GM12878 (cell line): ENCODE measurements around the gene POLR3E. TPM values are rescaled to one million over a fixed set of nuclear protein-coding genes. Genes with fewer than 3 reads are reported as not detected.
A peak's percentile ranks its signal among the peaks of the same experiment; 100 is the strongest.

Experiments used
- ATAC-seq: fragments of 200-7000 bp; cut with Tn5 transposase; 3 replicates; pipeline ENCODE4 v1.9.1; 2020; ENCODE audit warnings: mild to moderate bottlenecking, moderate library complexity
- BruUV-seq: library from RNA; stranded (reverse); fragments of 400-500 nt; replicated peaks from 2 replicates; lab custom pipeline; 2021; lab: Mats Ljungman, UMichigan
- CTCF ChIA-PET: fragments of 300-600 bp; sonication (Branson Sonifier 250); formaldehyde crosslinking; extraction: SDS; loops from one replicate; lab custom pipeline; 2021; ENCODE audit warnings: inconsistent platforms; lab: Yijun Ruan, JAX
- POLR2A ChIA-PET: fragments of 350-600 bp; formaldehyde crosslinking; extraction: SDS; loops from one replicate; lab custom pipeline; 2021; ENCODE audit warnings: inconsistent platforms; lab: Charles Lee
- RAD21 ChIA-PET: fragments of 300-600 bp; sonication (Branson Sonifier 250); formaldehyde crosslinking; loops from one replicate; lab custom pipeline; 2023; ENCODE audit warnings: antibody characterized with exemption; ENCODE audit not compliant: unreplicated experiment; lab: Charles Lee
- SMC1A ChIA-PET: fragments of 300-600 bp; sonication (Branson Sonifier 250); formaldehyde crosslinking; loops from one replicate; lab custom pipeline; 2023; ENCODE audit not compliant: unreplicated experiment, uncharacterized antibody; lab: Charles Lee
- DNase-seq: peaks from one replicate; pipeline ENCODE4 v3.0.0-alpha.2; 2011; ENCODE audit warnings: low read depth, low spot score
- FAIRE-seq: peaks from 3 replicates; lab custom pipeline; 2011; peaks lifted over from hg19 to GRCh38; lab: Jason Lieb, UNC
- H2AFZ ChIP-seq: 2 replicates; pipeline ENCODE4 v1.6.0; 2011; ENCODE audit warnings: low read depth, low read length, control low read depth; ENCODE audit not compliant: control insufficient read depth
- H3K27ac ChIP-seq: 2 replicates; pipeline ENCODE4 v1.5.1; 2011; ENCODE audit warnings: control low read depth; ENCODE audit not compliant: control insufficient read depth, insufficient read depth
- H3K27me3 ChIP-seq, 2 experiments: replicated peaks in 1 of 2; 2 replicates each; pipeline versions ENCODE4 v1.6.0 to v1.6.1; 2011; ENCODE audit warnings: low read length in 1 of 2; ENCODE audit not compliant: control insufficient read depth in 2 of 2, insufficient read depth in 2 of 2
- H3K36me3 ChIP-seq, 2 experiments: 2 replicates each; pipeline ENCODE4 v1.5.1; 2011; ENCODE audit warnings: low read length in 1 of 2; ENCODE audit not compliant: control insufficient read depth in 2 of 2, insufficient read depth in 2 of 2
- H3K4me1 ChIP-seq: 2 replicates; pipeline ENCODE4 v1.6.1; 2011; ENCODE audit warnings: mild to moderate bottlenecking, low read length, moderate library complexity, mixed read lengths; ENCODE audit not compliant: control insufficient read depth, insufficient read depth
- H3K4me2 ChIP-seq: 2 replicates; pipeline ENCODE4 v1.6.0; 2011; ENCODE audit warnings: control low read depth; ENCODE audit not compliant: control insufficient read depth, insufficient read depth
- H3K4me3 ChIP-seq: fragments of 200-600 bp; sonication (generic); 2 replicates; pipeline ENCODE4 v1.5.1; 2016
- H3K79me2 ChIP-seq: 2 replicates; pipeline ENCODE4 v1.6.0; 2011; ENCODE audit warnings: low read length; ENCODE audit not compliant: control insufficient read depth, insufficient read depth
- H3K9ac ChIP-seq: 2 replicates; pipeline ENCODE4 v1.8.0; 2011; ENCODE audit warnings: low read length, control low read depth, mixed read lengths; ENCODE audit not compliant: control insufficient read depth, insufficient read depth
- H3K9me3 ChIP-seq: replicated peaks from 3 replicates; pipeline ENCODE4 v1.5.1; 2011; ENCODE audit warnings: mild to moderate bottlenecking, low read length; ENCODE audit not compliant: control insufficient read depth, insufficient read depth
- H4K20me1 ChIP-seq: 2 replicates; pipeline ENCODE4 v1.6.0; 2011; ENCODE audit not compliant: control insufficient read depth, insufficient read depth
- BCL11A ChIP-seq: IDR thresholded peaks from 2 replicates; pipeline ENCODE4 v1.6.1; 2011; ENCODE audit warnings: low read depth, low read length
- EED ChIP-seq: sonication (generic); IDR thresholded peaks from 2 replicates; pipeline ENCODE4 v1.6.1; 2016; ENCODE audit warnings: antibody characterized with exemption, low read depth
- FOXM1 ChIP-seq: IDR thresholded peaks from 2 replicates; pipeline ENCODE4 v1.6.1; 2012; ENCODE audit warnings: low read depth, mild to moderate bottlenecking, inconsistent platforms, low read length, moderate library complexity
- HDAC2 ChIP-seq: fragments of 200-600 bp; sonication (generic); IDR thresholded peaks from 2 replicates; pipeline ENCODE4 v1.6.1; 2017
- NFIC ChIP-seq: IDR thresholded peaks from 2 replicates; pipeline ENCODE4 v1.6.1; 2012; ENCODE audit warnings: low read depth, mild to moderate bottlenecking, inconsistent platforms, low read length, moderate library complexity
- POLR2AphosphoS5 ChIP-seq: IDR thresholded peaks from 2 replicates; pipeline ENCODE4 v1.6.1; 2011; ENCODE audit warnings: mild to moderate bottlenecking, low read length, inconsistent platforms
- SUZ12 ChIP-seq: fragments of 200-600 bp; sonication (generic); IDR thresholded peaks from one replicate; pipeline ENCODE4 v1.6.1; 2018; ENCODE audit warnings: antibody characterized with exemption, mild to moderate bottlenecking; ENCODE audit not compliant: unreplicated experiment
- ZNF217 ChIP-seq: fragments of 450-650 bp; IDR thresholded peaks from 2 replicates; pipeline ENCODE4 v1.6.1; 2017; ENCODE audit warnings: antibody characterized with exemption, mild to moderate bottlenecking
- WGBS: methylation state at CpG from one replicate; pipeline ENCODE4 v1.1.6; 2016; ENCODE audit warnings: low lambda C conversion rate; ENCODE audit not compliant: insufficient replicate concordance, insufficient coverage; ENCODE audit errors: missing lambda C conversion rate; 5-methylcytosine and 5-hydroxymethylcytosine counted together
- in situ Hi-C: fragments of 300-500 bp; cut with MboI; formaldehyde crosslinking; loops from 9 replicates; pipeline ENCODE4 v1.14.3; 2018; ENCODE audit warnings: mixed read lengths
- intact Hi-C: fragments of 100-400 bp; cut with micrococcal nuclease; formaldehyde crosslinking; loops from one replicate; pipeline ENCODE4 v1.14.2; 2022; ENCODE audit not compliant: unreplicated experiment
- polyA plus RNA-seq, 11 experiments: library from polyadenylated mRNA; depleted of rRNA in 4 of 11; unstranded in 6 of 11; stranded (reverse) in 5 of 11; fragments of >200 nt; fragmentation: Nextera tagmentation in 4 of 11; fragmentation: Illumina TruSeq in 1 of 11; extraction: Ambion mirVana in 4 of 11; extraction: Trizol in 1 of 11; gene quantifications; 1 replicate in 1 of 11; 2 replicates in 10 of 11; pipeline versions ENCODE4 v1.2.1 to v1.2.3, GENCODE V29; 2011 to 2016; ENCODE audit warnings: inconsistent platforms in 2 of 11, missing spikeins in 2 of 11, low read depth in 1 of 11
- total RNA-seq, 4 experiments: library from RNA; depleted of rRNA in 3 of 4; stranded (reverse); fragments of >200 nt in 3 of 4; fragmentation: Illumina TruSeq in 1 of 4; extraction: Trizol in 1 of 4; gene quantifications; 2 replicates each; pipeline versions ENCODE4 v1.2.1 to v1.2.3, GENCODE V29; 2013 to 2021
- TF ChIP-seq, protein P1 (sequence below): fragments of 150-350 bp; IDR thresholded peaks from 2 replicates; pipeline ENCODE4 v1.6.1; 2016; ENCODE audit warnings: low read depth, low read length

The POLR3E gene
- total and polyA plus RNA-seq, 10 of the 15 experiments (the other 5 are each of a cell fraction or from before 2014, with no cell fraction given): 11.1 to 79.5 (median 39.7) TPM

DNA sequence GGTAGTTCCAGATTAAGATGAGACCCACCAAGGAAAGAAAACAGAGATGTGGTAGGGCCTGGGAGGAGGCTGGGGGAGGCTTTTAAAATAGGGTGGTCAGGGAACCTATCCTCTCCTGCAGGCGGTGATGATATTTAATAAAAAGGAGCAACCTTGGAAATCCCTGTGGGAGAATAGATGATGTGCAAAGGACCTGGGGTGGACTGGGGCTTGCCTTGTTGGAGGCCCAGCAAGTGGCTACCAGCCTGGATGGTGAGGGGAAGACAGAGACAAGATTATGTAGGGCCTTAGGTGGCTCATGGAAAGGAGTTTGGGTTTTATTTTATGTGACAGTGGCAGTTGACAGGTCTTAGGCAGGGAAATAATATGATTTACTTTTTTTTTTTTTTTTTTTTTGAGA is 1.8 kb downstream of the POLR3E start:
- Histone ChIP-seq H3K79me2 (peaks cover 29% of the 10 kb centered on the region), H3K4me3 (0 out of 2 replicates have a peak overlapping the region, but pooled peaks have one; percentile 82), H4K20me1 (peaks cover 8% of the 10 kb centered on the region; the same call in 1 of the 2 replicates), H3K4me1 (peaks cover 13% of the 10 kb centered on the region), H2AFZ (no peak overlapping the region), H3K4me2 (peak overlapping the region; percentile 58)
- POLR2A ChIA-PET: interaction anchor here (1.0 to 3.2 kb wide), 4 partner anchors 65 to 107 kb away, joined by 3 to 21 read pairs (median 12); partner anchors contain the start of gene EEF2K
- in situ Hi-C loops: loop anchor here (5.0 kb wide), 2 partner anchors 102 to 297 kb away; partner anchors contain the start of gene PDZD9
- no peak for DNase-seq
- RAD21 ChIA-PET: interaction anchor here (0.9 to 4.4 kb wide), 4 partner anchors 91 to 221 kb away, joined by 3 to 62 read pairs (median 23); partner anchors contain the start of gene EEF2K
- no peak for ATAC-seq
- no peak for TF ChIP-seq FOXM1
- TF ChIP-seq HDAC2: no peak
- TF ChIP-seq POLR2AphosphoS5: no peak
- TF ChIP-seq ZNF217: no peak
- TF ChIP-seq, protein P1, sequence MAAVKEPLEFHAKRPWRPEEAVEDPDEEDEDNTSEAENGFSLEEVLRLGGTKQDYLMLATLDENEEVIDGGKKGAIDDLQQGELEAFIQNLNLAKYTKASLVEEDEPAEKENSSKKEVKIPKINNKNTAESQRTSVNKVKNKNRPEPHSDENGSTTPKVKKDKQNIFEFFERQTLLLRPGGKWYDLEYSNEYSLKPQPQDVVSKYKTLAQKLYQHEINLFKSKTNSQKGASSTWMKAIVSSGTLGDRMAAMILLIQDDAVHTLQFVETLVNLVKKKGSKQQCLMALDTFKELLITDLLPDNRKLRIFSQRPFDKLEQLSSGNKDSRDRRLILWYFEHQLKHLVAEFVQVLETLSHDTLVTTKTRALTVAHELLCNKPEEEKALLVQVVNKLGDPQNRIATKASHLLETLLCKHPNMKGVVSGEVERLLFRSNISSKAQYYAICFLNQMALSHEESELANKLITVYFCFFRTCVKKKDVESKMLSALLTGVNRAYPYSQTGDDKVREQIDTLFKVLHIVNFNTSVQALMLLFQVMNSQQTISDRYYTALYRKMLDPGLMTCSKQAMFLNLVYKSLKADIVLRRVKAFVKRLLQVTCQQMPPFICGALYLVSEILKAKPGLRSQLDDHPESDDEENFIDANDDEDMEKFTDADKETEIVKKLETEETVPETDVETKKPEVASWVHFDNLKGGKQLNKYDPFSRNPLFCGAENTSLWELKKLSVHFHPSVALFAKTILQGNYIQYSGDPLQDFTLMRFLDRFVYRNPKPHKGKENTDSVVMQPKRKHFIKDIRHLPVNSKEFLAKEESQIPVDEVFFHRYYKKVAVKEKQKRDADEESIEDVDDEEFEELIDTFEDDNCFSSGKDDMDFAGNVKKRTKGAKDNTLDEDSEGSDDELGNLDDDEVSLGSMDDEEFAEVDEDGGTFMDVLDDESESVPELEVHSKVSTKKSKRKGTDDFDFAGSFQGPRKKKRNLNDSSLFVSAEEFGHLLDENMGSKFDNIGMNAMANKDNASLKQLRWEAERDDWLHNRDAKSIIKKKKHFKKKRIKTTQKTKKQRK: no peak
- no peak for TF ChIP-seq SUZ12
- no peak for TF ChIP-seq EED
- no peak for TF ChIP-seq NFIC
- TF ChIP-seq BCL11A: no peak
- TF ChIP-seq, all 136 proteins: peak for 0
- no peak for FAIRE-seq
- Histone ChIP-seq H3K27ac (no peak overlapping the region), H3K36me3 (peaks cover 3 to 6% of the 10 kb centered on the region in 2 experiments; a peak in 3 of 4 replicates), H3K9me3 (no peaks in the 10 kb centered on the region), H3K9ac (no peak overlapping the region), H3K27me3 (no peaks in the 10 kb centered on the region)
- intact Hi-C loops: loop anchor here (5.0 kb wide), 1 partner anchor 287 kb away; no protein-coding TSS in a partner anchor
- ChIA-PET CTCF (interaction anchor here (1.4 to 7.5 kb wide), 8 partner anchors 10 to 114 kb away, joined by 3 to 132 read pairs (median 24); partner anchors contain the start of gene EEF2K), SMC1A (interaction anchor here (0.7 to 7.2 kb wide), 4 partner anchors 9 to 110 kb away, joined by 3 to 86 read pairs (median 4); no protein-coding TSS in a partner anchor)
- no TSS peak for BruUV-seq
- WGBS: 100% methylated on average over 1 of the region's 1 CpG
